ENCODE measurements around the gene ATP2A1.
"Not testable (repeated sequence)": the region's sequence is repeated elsewhere in the genome, so short reads cannot be mapped to it uniquely, and the experiment has no call there.

ATP2A1 gene

GRCh38 chr16:28883221-28883996, 5.1 kb downstream of the ATP2A1 start:
- no peak for DNase-seq

GRCh38 chr16:28884045-28884444, 5.8 kb downstream of the ATP2A1 start:
- DNase-seq: no peak

GRCh38 chr16:28886945-28887344, 8.7 kb downstream of the ATP2A1 start:
- no peak for DNase-seq

- not testable (repeated sequence) for DNase-seq
Measured at GRCh38 chr16:28890355-28890754, 12.1 kb downstream of the ATP2A1 start.

- DNase-seq: no peak
Measured at GRCh38 chr16:28891964-28892890, 13.9 kb downstream of the ATP2A1 start.

- DNase-seq: no peak
Measured at GRCh38 chr16:28893291-28893690, 15.0 kb downstream of the ATP2A1 start.

- DNase-seq: no peak
Measured at GRCh38 chr16:28895609-28896008, 17.3 kb downstream of the ATP2A1 start.

GRCh38 chr16:28897826-28898225, 19.5 kb downstream of the ATP2A1 start:
- no peak for DNase-seq

- no peak for DNase-seq
Measured at GRCh38 chr16:28898266-28898665, 20.0 kb downstream of the ATP2A1 start.

- no peak for DNase-seq
Measured at GRCh38 chr16:28898942-28899341, 20.7 kb downstream of the ATP2A1 start.

- no peak for DNase-seq
Measured at GRCh38 chr16:28899882-28900590, 21.7 kb downstream of the ATP2A1 start.

GRCh38 chr16:28900601-28901000, 22.3 kb downstream of the ATP2A1 start:
- DNase-seq: no peak

- no peak for DNase-seq
Measured at GRCh38 chr16:28901862-28902261, 23.6 kb downstream of the ATP2A1 start.

- no peak for DNase-seq
Measured at GRCh38 chr16:28902909-28903308, 24.6 kb downstream of the ATP2A1 start.

GRCh38 chr16:28903344-28904042, 25.2 kb downstream of the ATP2A1 start:
- DNase-seq: no peak

GRCh38 chr16:28904363-28904762, 26.1 kb downstream of the ATP2A1 start:
- DNase-seq: no peak

GRCh38 chr16:28904828-28905227, 26.5 kb downstream of the ATP2A1 start:
- no peak for DNase-seq

- no peak for DNase-seq
Measured at GRCh38 chr16:28905229-28905754, 27.0 kb downstream of the ATP2A1 start.

GRCh38 chr16:28905800-28906372, 27.6 kb downstream of the ATP2A1 start:
- DNase-seq: no peak

GRCh38 chr16:28910086-28911031, 32.1 kb downstream of the ATP2A1 start:
- DNase-seq: no peak

GRCh38 chr16:28912558-28912957, 34.3 kb downstream of the ATP2A1 start:
- DNase-seq: no peak

Measured in NCI-H774 (cell line).